Stimulated activated CD4-positive, alpha-beta T cell treated with anti-CD3 and anti-CD28 coated beads, Interleukin-15, amount 100 ng/mL, for 48 hours (primary cell): ENCODE measurements around the gene ARHGAP22.
A peak's percentile ranks its signal among the peaks of the same experiment; 100 is the strongest.

Experiments used
- DNase-seq, 2 donors: peaks; one replicate each; pipeline ENCODE4 v3.0.0-alpha.2; 2020; ENCODE audit warnings: low read depth in 2 of 2

The ARHGAP22 gene

GRCh38 chr10:48633381-48634197 lies 28.7 kb upstream of the ARHGAP22 start:
- no peak for DNase-seq

- DNase-seq, result no peak
Observed at GRCh38 chr10:48632166-48632565, 27.3 kb upstream of the ARHGAP22 start.

- no peak for DNase-seq
Observed at GRCh38 chr10:48627984-48628609, 23.2 kb upstream of the ARHGAP22 start.

- DNase-seq, result no peak
Observed at GRCh38 chr10:48626986-48627731, 22.3 kb upstream of the ARHGAP22 start.

- no peak for DNase-seq
Observed at GRCh38 chr10:48626447-48626846, 21.6 kb upstream of the ARHGAP22 start.

- DNase-seq, result no peak
Observed at GRCh38 chr10:48625826-48626134, 20.9 kb upstream of the ARHGAP22 start.

- DNase-seq, result no peak
Observed at GRCh38 chr10:48623607-48624132, 18.8 kb upstream of the ARHGAP22 start.

- DNase-seq, result no peak
Observed at GRCh38 chr10:48623009-48623408, 18.1 kb upstream of the ARHGAP22 start.

- DNase-seq, result no peak
Observed at GRCh38 chr10:48620719-48621118, 15.8 kb upstream of the ARHGAP22 start.

GRCh38 chr10:48616436-48616835 lies 11.6 kb upstream of the ARHGAP22 start:
- DNase-seq, result no peak

- no peak for DNase-seq
Observed at GRCh38 chr10:48614481-48615390, 9.9 kb upstream of the ARHGAP22 start.

- DNase-seq, result no peak
Observed at GRCh38 chr10:48613016-48613415, 8.1 kb upstream of the ARHGAP22 start.

- no peak for DNase-seq
Observed at GRCh38 chr10:48612236-48612943, 7.5 kb upstream of the ARHGAP22 start.

- DNase-seq, result no peak
Observed at GRCh38 chr10:48611133-48611532, 6.3 kb upstream of the ARHGAP22 start.

GRCh38 chr10:48610585-48611093 lies 5.8 kb upstream of the ARHGAP22 start:
- DNase-seq, result no peak

GRCh38 chr10:48609899-48610584 lies 5.2 kb upstream of the ARHGAP22 start:
- DNase-seq, result no peak

- no peak for DNase-seq
Observed at GRCh38 chr10:48609441-48609840, 4.6 kb upstream of the ARHGAP22 start.

GRCh38 chr10:48608976-48609375 lies 4.1 kb upstream of the ARHGAP22 start:
- DNase-seq, result no peak

- peak in 1 of 2 donors; percentile 14 for DNase-seq
Observed at GRCh38 chr10:48608279-48608681, 3.4 kb upstream of the ARHGAP22 start.
